DMS53 treated with DMSO at 0.1 percent for 48 hours (cell line): ENCODE data around the gene WFDC1.

ENCODE experiments used
- DNase-seq: peaks from one replicate; lab custom pipeline; 2025; ENCODE audit not compliant: unreplicated experiment; lab: John Stamatoyannopoulos, UW

The WFDC1 gene

DNA sequence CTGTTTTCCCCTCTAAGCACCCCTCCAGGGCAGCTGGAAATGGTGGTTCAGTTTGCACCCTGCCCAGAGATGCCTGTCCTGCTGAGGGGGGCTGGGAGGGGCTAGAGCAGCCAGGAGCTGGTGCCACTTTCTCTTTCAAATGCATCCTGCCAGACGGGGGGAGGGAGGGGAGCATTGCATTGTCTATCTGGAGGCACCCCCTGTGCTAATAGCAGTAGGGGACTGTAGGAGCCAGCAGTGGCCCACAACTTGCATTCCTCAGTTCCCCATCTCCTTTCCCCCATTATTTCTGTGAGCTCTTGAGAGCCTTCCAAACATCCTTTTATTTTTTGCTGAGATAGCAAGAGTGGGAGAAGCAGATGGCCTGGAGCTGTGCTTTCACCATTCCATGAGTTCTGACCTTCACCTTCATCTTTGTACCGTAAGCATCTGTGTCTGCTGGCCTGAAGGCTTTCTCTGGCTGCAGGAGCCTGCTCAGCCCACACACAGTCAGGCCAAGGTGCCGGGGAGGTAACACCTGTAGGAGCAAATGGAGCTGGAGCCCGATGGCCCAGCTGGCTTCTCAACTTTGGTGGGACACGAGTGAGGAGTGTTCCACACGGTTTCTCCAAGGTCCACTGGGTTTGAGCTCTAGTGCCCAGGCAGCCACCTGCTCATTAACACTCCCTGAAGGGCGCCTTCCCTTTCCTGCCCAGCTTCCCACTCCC lies 5.2 kb downstream of the WFDC1 start:
- no peak for DNase-seq

GRCh38 chr16:84302111-84302954 lies 7.7 kb downstream of the WFDC1 start:
- no peak for DNase-seq

- DNase-seq: no peak
Observed at GRCh38 chr16:84303023-84303422, 8.3 kb downstream of the WFDC1 start.

DNA sequence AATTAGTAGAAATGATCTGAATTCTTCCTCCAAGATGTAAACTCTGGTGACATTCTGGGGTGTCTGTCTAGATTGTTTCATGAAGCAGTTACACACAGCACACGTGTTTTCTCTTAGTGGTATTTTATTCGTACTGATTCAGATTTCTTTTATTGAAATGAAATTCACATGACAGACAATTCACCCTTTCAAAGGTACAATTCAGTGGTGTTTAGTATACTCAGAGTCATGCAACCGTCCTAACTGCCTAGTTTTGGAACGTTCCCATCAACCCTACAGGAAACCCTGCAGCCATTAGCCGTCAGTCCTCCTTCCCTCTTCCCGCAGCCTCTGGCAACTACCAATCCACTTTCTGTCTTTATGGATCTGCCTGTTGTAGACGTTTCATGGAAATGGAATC lies 8.8 kb downstream of the WFDC1 start:
- no peak for DNase-seq

DNA sequence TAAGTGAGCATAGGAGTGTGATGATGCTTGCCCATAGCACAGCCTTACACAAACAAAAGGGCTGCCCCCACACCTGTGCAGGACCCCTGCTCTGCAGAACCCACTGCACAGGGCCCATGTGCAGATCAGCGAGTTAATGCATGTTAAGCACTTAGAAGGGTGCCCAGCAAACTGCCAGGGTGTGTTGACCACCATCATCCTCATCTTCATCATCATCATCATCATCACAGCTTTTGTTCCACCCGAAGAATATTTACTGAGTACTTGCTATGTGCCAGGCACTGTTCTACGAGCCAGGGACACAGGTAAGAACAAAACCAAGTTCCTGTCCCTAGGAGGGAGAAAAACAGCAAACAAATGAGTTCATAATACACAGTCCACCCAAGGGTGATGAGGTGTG lies 11.9 kb downstream of the WFDC1 start:
- DNase-seq: no peak

- DNase-seq: no peak
Observed at GRCh38 chr16:84307209-84307954, 12.7 kb downstream of the WFDC1 start.

DNA sequence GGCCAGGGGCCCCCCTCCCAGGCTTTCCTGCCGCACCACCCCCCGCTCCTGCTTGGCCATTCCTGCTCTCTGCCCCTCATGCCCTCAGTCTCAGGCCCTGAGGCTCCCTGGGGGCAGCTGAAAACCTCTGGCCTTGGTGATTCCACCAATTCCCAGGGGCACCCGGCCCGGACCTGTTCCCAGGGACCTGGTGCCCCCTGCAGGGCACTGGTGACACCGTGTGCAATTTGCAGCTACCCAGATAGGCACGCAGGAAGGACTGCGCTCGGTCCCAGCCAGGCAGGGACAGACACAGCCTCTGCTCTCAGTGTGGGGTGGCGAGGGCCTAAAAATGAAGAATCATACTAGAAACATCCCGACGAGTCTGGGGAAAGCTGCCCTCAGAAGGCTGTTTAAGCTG lies 13.4 kb downstream of the WFDC1 start:
- DNase-seq: peak; percentile 8

- no peak for DNase-seq
Observed at GRCh38 chr16:84310642-84311041, 16.0 kb downstream of the WFDC1 start.

GRCh38 chr16:84312783-84313382 lies 18.2 kb downstream of the WFDC1 start:
- DNase-seq: peak; percentile 10

- no peak for DNase-seq
Observed at GRCh38 chr16:84313921-84314320, 19.2 kb downstream of the WFDC1 start.

- DNase-seq: no peak
Observed at GRCh38 chr16:84314373-84314772, 19.7 kb downstream of the WFDC1 start.

DNA sequence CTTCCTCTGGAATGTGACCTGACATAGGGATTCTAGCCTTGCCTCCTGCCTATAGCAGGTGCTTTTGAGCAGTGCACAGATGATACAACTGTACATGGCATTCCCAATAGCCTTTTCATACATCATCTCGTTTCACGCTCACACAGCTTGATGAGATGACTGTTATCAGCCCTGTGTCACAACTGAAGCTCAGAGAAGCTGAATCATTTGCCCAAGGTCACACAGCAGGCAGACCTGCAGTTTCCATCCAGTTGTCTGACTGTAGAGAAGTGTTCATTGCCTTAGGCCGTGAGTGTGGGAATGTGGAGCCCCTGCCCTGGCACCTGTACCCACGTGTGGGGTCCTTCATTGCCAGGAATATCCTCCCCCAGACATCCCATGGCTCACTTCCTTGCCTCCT lies 20.1 kb downstream of the WFDC1 start:
- DNase-seq: no peak

GRCh38 chr16:84315422-84315821 lies 20.7 kb downstream of the WFDC1 start:
- no peak for DNase-seq

GRCh38 chr16:84318091-84318975 lies 23.7 kb downstream of the WFDC1 start:
- DNase-seq: no peak

GRCh38 chr16:84319146-84319760 lies 24.6 kb downstream of the WFDC1 start:
- DNase-seq: no peak

GRCh38 chr16:84320511-84320910 lies 25.8 kb downstream of the WFDC1 start:
- DNase-seq: no peak

- DNase-seq: no peak
Observed at GRCh38 chr16:84321932-84322331, 27.3 kb downstream of the WFDC1 start.

GRCh38 chr16:84322749-84323148 lies 28.1 kb downstream of the WFDC1 start:
- DNase-seq: no peak

DNA sequence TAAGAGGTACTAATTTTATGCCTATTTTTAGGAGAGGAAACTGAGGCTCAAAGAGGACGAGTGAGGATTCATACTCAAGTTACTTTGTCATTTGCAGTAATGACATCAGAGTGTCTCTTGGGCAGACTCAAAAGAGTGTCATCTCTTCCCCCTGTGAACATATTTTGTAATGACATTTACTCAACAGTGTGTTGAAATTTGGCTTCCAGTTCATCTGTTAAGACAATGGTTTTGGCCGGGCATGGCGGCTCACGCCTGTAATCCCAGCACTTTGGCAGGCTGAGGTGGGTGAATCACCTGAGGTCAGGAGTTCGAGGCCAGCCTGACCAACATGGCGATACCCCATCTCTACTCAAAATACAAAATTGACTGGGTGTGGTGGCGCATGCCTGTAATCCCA lies 28.9 kb downstream of the WFDC1 start:
- DNase-seq: no peak
